PC-9 (cell line): ENCODE data around the gene NHLRC4. TPM values are rescaled to one million over a fixed set of nuclear protein-coding genes. Genes with fewer than 3 reads are reported as not detected.

Experiments
- BruUV-seq: library from RNA; stranded (reverse); fragments of 400-500 nt; replicated peaks from 2 replicates; lab custom pipeline; 2021; lab: Mats Ljungman, UMichigan
- CTCF ChIA-PET: fragments of 300-600 bp; sonication (Branson Sonifier 250); formaldehyde crosslinking; loops from one replicate; lab custom pipeline; 2022; ENCODE audit warnings: antibody characterized with exemption; lab: Charles Lee
- POLR2A ChIA-PET: fragments of 300-600 bp; sonication (Branson Sonifier 250); formaldehyde crosslinking; loops from one replicate; lab custom pipeline; 2022; ENCODE audit warnings: antibody characterized with exemption; ENCODE audit not compliant: unreplicated experiment; lab: Charles Lee
- DNase-seq, 2 experiments: peaks; one replicate each; pipeline versions ENCODE4 v3.0.0 to v3.0.0-alpha.2; 2015 to 2022; ENCODE audit warnings: mixed read lengths in 1 of 2
- H2AFZ ChIP-seq: fragments of 200-600 bp; sonication (generic); 2 replicates; pipeline ENCODE4 v1.8.1; 2017; ENCODE audit warnings: antibody characterized with exemption
- H3F3A ChIP-seq: fragments of 200-600 bp; sonication (generic); 2 replicates; pipeline ENCODE4 v1.8.1; 2017; ENCODE audit warnings: antibody characterized with exemption, mild to moderate bottlenecking, low read depth; ENCODE audit not compliant: insufficient read depth
- H3K27ac ChIP-seq: fragments of 200-600 bp; sonication (generic); 2 replicates; pipeline ENCODE4 v1.6.1; 2016; ENCODE audit warnings: mixed run types
- H3K27me3 ChIP-seq: fragments of 200-600 bp; sonication (generic); 2 replicates; pipeline ENCODE4 v1.6.1; 2016; ENCODE audit warnings: low read depth, mixed run types; ENCODE audit not compliant: insufficient read depth
- H3K36me3 ChIP-seq: fragments of 200-600 bp; sonication (generic); 2 replicates; pipeline ENCODE4 v1.6.1; 2016; ENCODE audit warnings: low read depth, mixed run types
- H3K4me1 ChIP-seq: fragments of 200-600 bp; sonication (generic); replicated peaks from 2 replicates; pipeline ENCODE4 v1.6.1; 2016; ENCODE audit warnings: mixed run types; ENCODE audit not compliant: insufficient read depth
- H3K4me2 ChIP-seq: fragments of 200-600 bp; sonication (generic); 2 replicates; pipeline ENCODE4 v1.6.1; 2017; ENCODE audit warnings: mixed run types
- H3K4me3 ChIP-seq: fragments of 200-600 bp; sonication (generic); 2 replicates; pipeline ENCODE4 v1.6.1; 2016; ENCODE audit warnings: mixed run types
- H3K79me2 ChIP-seq: fragments of 200-600 bp; sonication (generic); 2 replicates; pipeline ENCODE4 v1.6.1; 2017; ENCODE audit warnings: low read depth, mixed run types
- H3K9me2 ChIP-seq: fragments of 200-600 bp; sonication (generic); 2 replicates; pipeline ENCODE4 v1.8.1; 2017; ENCODE audit warnings: mild to moderate bottlenecking; ENCODE audit not compliant: insufficient read depth
- H3K9me3 ChIP-seq: fragments of 200-600 bp; sonication (generic); 2 replicates; pipeline ENCODE4 v1.8.1; 2016; ENCODE audit warnings: low read depth; ENCODE audit not compliant: insufficient read depth
- H4K20me1 ChIP-seq: fragments of 200-600 bp; sonication (generic); 2 replicates; pipeline ENCODE4 v1.8.1; 2017; ENCODE audit not compliant: insufficient read depth
- EZH2 ChIP-seq: fragments of 200-600 bp; sonication (generic); IDR thresholded peaks from 2 replicates; pipeline ENCODE4 v1.8.0; 2017; ENCODE audit warnings: antibody characterized with exemption, low read depth
- intact Hi-C: fragments of 100-400 bp; cut with micrococcal nuclease; formaldehyde crosslinking; loops from one replicate; pipeline ENCODE4 v1.10.0; 2022; ENCODE audit not compliant: unreplicated experiment
- total RNA-seq: library from RNA; stranded (reverse); gene quantifications from 2 replicates; pipeline ENCODE4 v1.2.3, GENCODE V29; 2021
- TF ChIP-seq, protein P1 (sequence below): fragments of 200-600 bp; sonication (generic); conservative IDR thresholded peaks from 2 replicates; pipeline ENCODE4 v1.6.1; 2017; ENCODE audit warnings: mixed run types, antibody characterized with exemption, mild to moderate bottlenecking, moderate library complexity

Gene NHLRC4
- total RNA-seq, 1 experiment from 2014 or later, result not detected

GRCh38 chr16:558298-559020 lies 8.3 kb upstream of the NHLRC4 start:
- no peaks in the 10 kb centered on the region for H3F3A ChIP-seq
- no peak overlapping the region for H3K4me2 ChIP-seq
- TF ChIP-seq, protein P1, sequence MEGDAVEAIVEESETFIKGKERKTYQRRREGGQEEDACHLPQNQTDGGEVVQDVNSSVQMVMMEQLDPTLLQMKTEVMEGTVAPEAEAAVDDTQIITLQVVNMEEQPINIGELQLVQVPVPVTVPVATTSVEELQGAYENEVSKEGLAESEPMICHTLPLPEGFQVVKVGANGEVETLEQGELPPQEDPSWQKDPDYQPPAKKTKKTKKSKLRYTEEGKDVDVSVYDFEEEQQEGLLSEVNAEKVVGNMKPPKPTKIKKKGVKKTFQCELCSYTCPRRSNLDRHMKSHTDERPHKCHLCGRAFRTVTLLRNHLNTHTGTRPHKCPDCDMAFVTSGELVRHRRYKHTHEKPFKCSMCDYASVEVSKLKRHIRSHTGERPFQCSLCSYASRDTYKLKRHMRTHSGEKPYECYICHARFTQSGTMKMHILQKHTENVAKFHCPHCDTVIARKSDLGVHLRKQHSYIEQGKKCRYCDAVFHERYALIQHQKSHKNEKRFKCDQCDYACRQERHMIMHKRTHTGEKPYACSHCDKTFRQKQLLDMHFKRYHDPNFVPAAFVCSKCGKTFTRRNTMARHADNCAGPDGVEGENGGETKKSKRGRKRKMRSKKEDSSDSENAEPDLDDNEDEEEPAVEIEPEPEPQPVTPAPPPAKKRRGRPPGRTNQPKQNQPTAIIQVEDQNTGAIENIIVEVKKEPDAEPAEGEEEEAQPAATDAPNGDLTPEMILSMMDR, result no peak
- TF ChIP-seq EZH2, result no peak
- H2AFZ ChIP-seq, result no peak overlapping the region
- intact Hi-C loops, result no loop called here
- CTCF ChIA-PET, result no interaction called here
- BruUV-seq, result no TSS peak
- H4K20me1 ChIP-seq, result no peaks in the 10 kb centered on the region
- H3K27me3 ChIP-seq, result no peaks in the 10 kb centered on the region
- H3K79me2 ChIP-seq, result no peaks in the 10 kb centered on the region
- H3K27ac ChIP-seq, result no peak overlapping the region
- DNase-seq, result peak in 1 of 2 experiments; percentile 43
- POLR2A ChIA-PET, result interaction anchor here (0.5 kb wide), 1 partner anchor 138 kb away, joined by 14 read pairs; no protein-coding TSS in a partner anchor
- 0 out of 2 replicates have a peak, but pooled peaks cover 3% of the 10 kb centered on the region for H3K4me1 ChIP-seq
- H3K36me3 ChIP-seq, result no peaks in the 10 kb centered on the region
- H3K4me3 ChIP-seq, result no peak overlapping the region
- H3K9me2 ChIP-seq, result no peaks in the 10 kb centered on the region
- no peaks in the 10 kb centered on the region for H3K9me3 ChIP-seq

DNA sequence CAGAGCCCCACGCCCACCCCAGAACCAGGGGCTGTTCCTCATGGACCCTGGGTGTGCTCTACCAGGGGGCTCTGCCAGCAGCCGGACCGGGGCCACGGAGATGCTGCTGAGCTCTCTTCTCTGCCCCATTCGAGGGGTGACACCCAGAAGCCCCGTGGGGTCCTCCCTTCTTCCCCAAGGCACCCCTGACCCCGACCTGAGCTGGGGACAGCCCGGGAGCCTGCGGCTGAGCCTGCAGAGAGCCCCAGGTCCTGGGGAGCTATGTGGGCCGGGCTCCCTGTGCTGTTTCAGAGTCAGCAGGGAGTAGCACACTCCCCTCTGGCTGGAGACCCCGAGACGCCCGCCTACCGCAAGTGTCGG lies 7.8 kb upstream of the NHLRC4 start:
- TF ChIP-seq, protein P1, result no peak
- no peak for TF ChIP-seq EZH2
- H3F3A ChIP-seq, result no peaks in the 10 kb centered on the region
- POLR2A ChIA-PET, result interaction anchor here (0.5 kb wide), 1 partner anchor 139 kb away, joined by 14 read pairs; no protein-coding TSS in a partner anchor
- no peak overlapping the region for H3K27ac ChIP-seq
- BruUV-seq, result no TSS peak
- H3K9me3 ChIP-seq, result no peaks in the 10 kb centered on the region
- no peak overlapping the region for H2AFZ ChIP-seq
- H3K4me1 ChIP-seq, result 0 out of 2 replicates have a peak, but pooled peaks cover 4% of the 10 kb centered on the region
- H3K4me3 ChIP-seq, result no peak overlapping the region
- intact Hi-C loops, result no loop called here
- H3K4me2 ChIP-seq, result no peak overlapping the region
- CTCF ChIA-PET, result no interaction called here
- H4K20me1 ChIP-seq, result no peaks in the 10 kb centered on the region
- H3K36me3 ChIP-seq, result no peaks in the 10 kb centered on the region
- H3K27me3 ChIP-seq, result no peaks in the 10 kb centered on the region
- H3K79me2 ChIP-seq, result no peaks in the 10 kb centered on the region
- DNase-seq, result no peak
- H3K9me2 ChIP-seq, result no peaks in the 10 kb centered on the region

GRCh38 chr16:559411-560203 lies 7.2 kb upstream of the NHLRC4 start:
- BruUV-seq, result no TSS peak
- Histone ChIP-seq H3K9me2 (no peaks in the 10 kb centered on the region), H3K4me2 (no peak overlapping the region), H3K36me3 (no peaks in the 10 kb centered on the region), H3K27ac (no peak overlapping the region), H4K20me1 (no peaks in the 10 kb centered on the region), H3K9me3 (no peaks in the 10 kb centered on the region), H3F3A (no peaks in the 10 kb centered on the region), H3K4me3 (no peak overlapping the region), H3K27me3 (no peaks in the 10 kb centered on the region), H3K4me1 (0 out of 2 replicates have a peak, but pooled peaks cover 4% of the 10 kb centered on the region), H3K79me2 (no peaks in the 10 kb centered on the region), H2AFZ (no peak overlapping the region)
- ChIA-PET POLR2A (no interaction called here), CTCF (no interaction called here)
- intact Hi-C loops, result no loop called here
- DNase-seq, result no peak
- TF ChIP-seq EZH2, result no peak
- TF ChIP-seq, protein P1, result no peak
